Activated T-cell treated with anti-CD3 and anti-CD28 coated beads, Interleukin-2, amount 50 U/mL, for 4 hours (primary cell): ENCODE data around the gene SLX9. TPM values are rescaled to one million over a fixed set of nuclear protein-coding genes. Genes with fewer than 3 reads are reported as not detected.
A peak's percentile ranks its signal among the peaks of the same experiment; 100 is the strongest.

Experiments
- ATAC-seq, 2 donors: fragments of 200-7000 bp; cut with Tn5 transposase; one replicate each; pipeline ENCODE4 v1.10.0; 2021
- DNase-seq: peaks from one replicate; pipeline ENCODE4 v3.0.0-alpha.2; 2020
- H3K27me3 Mint-ChIP-seq: one replicate; pipeline ENCODE4 v1.8.0; 2021; ENCODE audit warnings: low read depth, mixed read lengths
- H3K36me3 Mint-ChIP-seq: one replicate; pipeline ENCODE4 v1.8.0; 2022; ENCODE audit warnings: mixed read lengths; ENCODE audit not compliant: insufficient read depth
- H3K4me1 Mint-ChIP-seq: one replicate; pipeline ENCODE4 v1.8.0; 2021; ENCODE audit warnings: low read depth, mixed read lengths
- H3K4me3 Mint-ChIP-seq: one replicate; pipeline ENCODE4 v1.8.0; 2021; ENCODE audit warnings: mild to moderate bottlenecking, moderate library complexity, mixed read lengths
- H3K9me3 Mint-ChIP-seq: one replicate; pipeline ENCODE4 v1.8.0; 2021; ENCODE audit warnings: mixed read lengths
- total RNA-seq, 3 donors: library from RNA; stranded (reverse); gene quantifications; one replicate each; pipeline ENCODE4 v1.2.1, GENCODE V29; 2021

SLX9 gene
- total RNA-seq: 100 to 1,000 TPM; 100 to 130 (median 126) TPM

GRCh38 chr21:44939532-44940115 lies at the start of gene SLX9:
Gene SLX9 (plus strand): TSS chr21:44940029. CDS start chr21:44940058, 29 bp downstream.
- ATAC-seq (peak; percentile 98), DNase-seq (peak; percentile 77)
- peaks cover 9% of the 10 kb centered on the region for H3K36me3 Mint-ChIP-seq
- H3K4me1 Mint-ChIP-seq: peaks cover 40% of the 10 kb centered on the region
- H3K27me3 Mint-ChIP-seq: no peaks in the 10 kb centered on the region
- H3K4me3 Mint-ChIP-seq: peak within 1 kb of the TSS; percentile 98
- H3K9me3 Mint-ChIP-seq: no peaks in the 10 kb centered on the region

GRCh38 chr21:44890338-44890931 lies 49.4 kb upstream of the SLX9 start:
- Mint-ChIP-seq H3K4me3 (no peak overlapping the region), H3K27me3 (no peaks in the 10 kb centered on the region), H3K9me3 (no peaks in the 10 kb centered on the region), H3K4me1 (peaks cover 14% of the 10 kb centered on the region), H3K36me3 (peaks cover 11% of the 10 kb centered on the region)
- DNase-seq (no peak), ATAC-seq (no peak)

- DNase-seq (no peak), ATAC-seq (no peak)
- peaks cover 12% of the 10 kb centered on the region for H3K36me3 Mint-ChIP-seq
- H3K9me3 Mint-ChIP-seq: no peaks in the 10 kb centered on the region
- H3K4me1 Mint-ChIP-seq: peaks cover 14% of the 10 kb centered on the region
- H3K4me3 Mint-ChIP-seq: no peak overlapping the region
- H3K27me3 Mint-ChIP-seq: no peaks in the 10 kb centered on the region
These were observed 48.8 kb upstream of the SLX9 start for GRCh38 chr21:44890961-44891541.

GRCh38 chr21:44891631-44892031 lies 48.2 kb upstream of the SLX9 start:
- H3K27me3 Mint-ChIP-seq: no peaks in the 10 kb centered on the region
- H3K36me3 Mint-ChIP-seq: peaks cover 10% of the 10 kb centered on the region
- DNase-seq (no peak), ATAC-seq (no peak)
- peaks cover 14% of the 10 kb centered on the region for H3K4me1 Mint-ChIP-seq
- H3K9me3 Mint-ChIP-seq: no peaks in the 10 kb centered on the region
- no peak overlapping the region for H3K4me3 Mint-ChIP-seq

GRCh38 chr21:44892095-44892494 lies 47.7 kb upstream of the SLX9 start:
- no peak for ATAC-seq
- H3K4me3 Mint-ChIP-seq: no peak overlapping the region
- no peaks in the 10 kb centered on the region for H3K27me3 Mint-ChIP-seq
- H3K9me3 Mint-ChIP-seq: no peaks in the 10 kb centered on the region
- peaks cover 8% of the 10 kb centered on the region for H3K36me3 Mint-ChIP-seq
- DNase-seq: no peak
- H3K4me1 Mint-ChIP-seq: peaks cover 14% of the 10 kb centered on the region

- Mint-ChIP-seq H3K4me3 (no peak overlapping the region), H3K36me3 (peaks cover 8% of the 10 kb centered on the region), H3K9me3 (no peaks in the 10 kb centered on the region), H3K27me3 (no peaks in the 10 kb centered on the region), H3K4me1 (peaks cover 14% of the 10 kb centered on the region)
- peak; percentile 87 to 93 for ATAC-seq
- DNase-seq: peak; percentile 82
These were observed 47.1 kb upstream of the SLX9 start for GRCh38 chr21:44892536-44893277.

- ATAC-seq (no peak), DNase-seq (no peak)
- no peaks in the 10 kb centered on the region for H3K27me3 Mint-ChIP-seq
These were observed 46.6 kb upstream of the SLX9 start for GRCh38 chr21:44893278-44893556.

GRCh38 chr21:44893948-44894656 lies 45.7 kb upstream of the SLX9 start:
- H3K36me3 Mint-ChIP-seq: peaks cover 12% of the 10 kb centered on the region
- H3K4me3 Mint-ChIP-seq: no peak overlapping the region
- ATAC-seq (no peak), DNase-seq (no peak)
- H3K9me3 Mint-ChIP-seq: no peaks in the 10 kb centered on the region
- peaks cover 14% of the 10 kb centered on the region for H3K4me1 Mint-ChIP-seq
- no peaks in the 10 kb centered on the region for H3K27me3 Mint-ChIP-seq

More at GRCh38 chr21:44893278-44893556, 46.6 kb upstream of the SLX9 start:
- Mint-ChIP-seq H3K36me3 (peaks cover 8% of the 10 kb centered on the region), H3K4me1 (peaks cover 14% of the 10 kb centered on the region), H3K9me3 (no peaks in the 10 kb centered on the region), H3K4me3 (no peak overlapping the region)

- Mint-ChIP-seq H3K36me3 (peaks cover 15% of the 10 kb centered on the region), H3K4me3 (no peak overlapping the region), H3K4me1 (peaks cover 14% of the 10 kb centered on the region), H3K9me3 (no peaks in the 10 kb centered on the region), H3K27me3 (no peaks in the 10 kb centered on the region)
- ATAC-seq (no peak), DNase-seq (no peak)
These were observed 45.0 kb upstream of the SLX9 start for GRCh38 chr21:44894687-44895302.

GRCh38 chr21:44895859-44896258 lies 44.0 kb upstream of the SLX9 start:
- H3K4me3 Mint-ChIP-seq: no peak overlapping the region
- no peaks in the 10 kb centered on the region for H3K9me3 Mint-ChIP-seq

GRCh38 chr21:44896561-44897286 lies 43.1 kb upstream of the SLX9 start:
- H3K36me3 Mint-ChIP-seq: peaks cover 24% of the 10 kb centered on the region

More at GRCh38 chr21:44895859-44896258, 44.0 kb upstream of the SLX9 start:
- Mint-ChIP-seq H3K36me3 (peaks cover 21% of the 10 kb centered on the region), H3K27me3 (no peaks in the 10 kb centered on the region), H3K4me1 (peaks cover 14% of the 10 kb centered on the region)
- DNase-seq: no peak
- ATAC-seq: no peak

GRCh38 chr21:44897326-44898010 lies 42.4 kb upstream of the SLX9 start:
- ATAC-seq (peak in 1 of 2 donors; percentile 19), DNase-seq (no peak)
- H3K27me3 Mint-ChIP-seq: no peaks in the 10 kb centered on the region
- peaks cover 31% of the 10 kb centered on the region for H3K36me3 Mint-ChIP-seq
- H3K4me1 Mint-ChIP-seq: peaks cover 12% of the 10 kb centered on the region
- H3K4me3 Mint-ChIP-seq: no peak overlapping the region
- no peaks in the 10 kb centered on the region for H3K9me3 Mint-ChIP-seq

More at GRCh38 chr21:44896561-44897286, 43.1 kb upstream of the SLX9 start:
- no peak overlapping the region for H3K4me3 Mint-ChIP-seq
- DNase-seq (no peak), ATAC-seq (no peak)
- H3K4me1 Mint-ChIP-seq: peaks cover 14% of the 10 kb centered on the region
- no peaks in the 10 kb centered on the region for H3K9me3 Mint-ChIP-seq
- H3K27me3 Mint-ChIP-seq: no peaks in the 10 kb centered on the region

GRCh38 chr21:44898011-44898488 lies 41.8 kb upstream of the SLX9 start:
- Mint-ChIP-seq H3K4me1 (peaks cover 7% of the 10 kb centered on the region), H3K9me3 (no peaks in the 10 kb centered on the region), H3K36me3 (peaks cover 37% of the 10 kb centered on the region), H3K27me3 (no peaks in the 10 kb centered on the region), H3K4me3 (no peak overlapping the region)
- no peak for DNase-seq
- ATAC-seq: no peak
